Measurements from ENCODE around the gene RSU1. TPM values are rescaled to one million over a fixed set of nuclear protein-coding genes. Genes with fewer than 3 reads are reported as not detected.

Gene RSU1
- total and polyA plus RNA-seq, 10 of the 15 experiments (the other 5 are each of a cell fraction or from before 2014, with no cell fraction given), result 49.2 to 139 (median 81.3) TPM

DNA sequence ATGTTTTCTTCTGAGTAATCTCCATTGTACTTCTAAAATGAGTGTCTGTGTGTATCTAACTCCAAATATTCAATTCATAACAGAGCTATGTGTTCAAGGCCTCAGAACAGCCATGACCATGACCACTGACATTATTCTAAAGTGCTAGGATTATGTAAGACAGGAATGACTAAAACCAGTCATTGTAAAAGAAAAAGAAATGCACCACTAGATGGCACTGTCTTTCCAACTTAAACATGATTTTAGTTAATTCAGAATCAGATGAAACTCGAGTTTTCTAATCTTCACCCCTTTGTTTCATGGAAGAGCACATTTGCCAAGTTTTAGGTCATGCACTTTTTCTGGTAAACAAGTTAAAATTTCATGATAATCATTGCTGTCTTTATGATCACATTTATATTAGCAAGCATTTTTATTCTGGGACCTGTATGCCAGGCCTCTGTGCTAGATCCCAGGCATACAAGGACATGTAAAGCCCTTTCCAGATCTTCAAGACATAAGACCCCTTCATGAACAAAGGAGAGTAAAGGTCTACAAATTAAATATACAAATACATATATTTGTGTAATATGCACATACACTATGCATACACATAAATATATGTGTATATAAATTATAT is 26.1 kb upstream of the RSU1 start (continued):
- peak; percentile 68 for TF ChIP-seq RAD21 (IDR thresholded peaks at IDR 0.05; ENCODE audit: insufficient read depth, low read depth, low read length)
- TF ChIP-seq CHD4 (IDR thresholded peaks at IDR 0.05), result no peak
- TF ChIP-seq, protein P1, sequence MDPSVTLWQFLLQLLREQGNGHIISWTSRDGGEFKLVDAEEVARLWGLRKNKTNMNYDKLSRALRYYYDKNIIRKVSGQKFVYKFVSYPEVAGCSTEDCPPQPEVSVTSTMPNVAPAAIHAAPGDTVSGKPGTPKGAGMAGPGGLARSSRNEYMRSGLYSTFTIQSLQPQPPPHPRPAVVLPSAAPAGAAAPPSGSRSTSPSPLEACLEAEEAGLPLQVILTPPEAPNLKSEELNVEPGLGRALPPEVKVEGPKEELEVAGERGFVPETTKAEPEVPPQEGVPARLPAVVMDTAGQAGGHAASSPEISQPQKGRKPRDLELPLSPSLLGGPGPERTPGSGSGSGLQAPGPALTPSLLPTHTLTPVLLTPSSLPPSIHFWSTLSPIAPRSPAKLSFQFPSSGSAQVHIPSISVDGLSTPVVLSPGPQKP (IDR thresholded peaks at IDR 0.05; ENCODE audit: low read depth, low read length), result no peak

DNA sequence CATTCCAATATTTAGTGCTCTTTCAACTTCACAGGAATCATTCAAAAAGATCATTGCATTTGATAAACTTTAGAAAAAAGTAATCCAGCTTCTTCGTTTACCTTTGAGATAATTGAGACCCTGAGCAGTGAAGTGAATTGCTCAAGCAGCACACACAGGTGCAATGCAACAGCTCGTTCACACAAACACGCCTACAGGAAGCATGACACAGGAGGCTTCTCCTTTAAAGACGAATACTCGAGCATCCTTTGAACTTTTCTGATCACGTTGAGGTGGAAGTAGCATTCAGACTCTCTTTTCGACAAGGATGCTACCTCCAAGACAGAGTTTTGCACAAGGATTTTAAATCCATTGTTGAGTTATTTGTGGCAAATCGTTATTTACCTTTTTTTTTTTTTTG is 18.0 kb upstream of the RSU1 start:
- BruUV-seq (replicated peaks), result no TSS peak
- H3K79me2 ChIP-seq (ENCODE audit: control insufficient read depth, insufficient read depth, low read length), result no peaks in the 10 kb centered on the region
- H3K27ac ChIP-seq (ENCODE audit: control insufficient read depth, insufficient read depth), result no peak overlapping the region
- 2% methylated on average over 8 of the region's 8 CpGs for WGBS (ENCODE audit: insufficient coverage, insufficient replicate concordance, low lambda C conversion rate, missing lambda C conversion rate)
- H3K4me3 ChIP-seq, result no peak overlapping the region
- no peak for FAIRE-seq
- no peaks in the 10 kb centered on the region; a peak in 1 of 4 replicates for H3K27me3 ChIP-seq (replicated peaks in 1 of 2; ENCODE audit: control insufficient read depth in 2 of 2, insufficient read depth in 2 of 2, low read length in 1 of 2)
- no peaks in the 10 kb centered on the region for H4K20me1 ChIP-seq (ENCODE audit: control insufficient read depth, insufficient read depth)
- DNase-seq (ENCODE audit: low read depth, low spot score), result no peak
- ChIA-PET POLR2A (no interaction called here), SMC1A (ENCODE audit: uncharacterized antibody, unreplicated experiment) (interaction anchor here (0.7 kb wide), 1 partner anchor 1336 kb away, joined by 3 read pairs; no protein-coding TSS in a partner anchor), RAD21 (ENCODE audit: unreplicated experiment) (interaction anchor here (0.6 to 0.7 kb wide), 2 partner anchors 385 to 572 kb away, joined by 3 read pairs; no protein-coding TSS in a partner anchor), CTCF (interaction anchor here (0.7 to 1.2 kb wide), 2 partner anchors 423 to 455 kb away, joined by 3 read pairs; no protein-coding TSS in a partner anchor)
- H3K9me3 ChIP-seq (replicated peaks; ENCODE audit: control insufficient read depth, insufficient read depth, low read length), result no peaks in the 10 kb centered on the region
- no peaks in the 10 kb centered on the region for H3K36me3 ChIP-seq (ENCODE audit: control insufficient read depth in 2 of 2, insufficient read depth in 2 of 2, low read length in 1 of 2)
- H3K4me1 ChIP-seq (ENCODE audit: control insufficient read depth, insufficient read depth, low read length), result no peaks in the 10 kb centered on the region
- no peak overlapping the region for H3K4me2 ChIP-seq (ENCODE audit: control insufficient read depth, insufficient read depth)
- ATAC-seq, result no peak
- no peak overlapping the region for H2AFZ ChIP-seq (ENCODE audit: control insufficient read depth, low read depth, low read length)
- in situ Hi-C loops (cut with MboI) (loop anchor here (25.0 kb wide), 1 partner anchor 902 kb away; no protein-coding TSS in a partner anchor), intact Hi-C loops (cut with micrococcal nuclease; ENCODE audit: unreplicated experiment) (loop anchor here (10.0 kb wide), 1 partner anchor 760 kb away; no protein-coding TSS in a partner anchor)
- H3K9ac ChIP-seq (ENCODE audit: control insufficient read depth, insufficient read depth, low read length), result no peak overlapping the region
- TF ChIP-seq, protein P2, sequence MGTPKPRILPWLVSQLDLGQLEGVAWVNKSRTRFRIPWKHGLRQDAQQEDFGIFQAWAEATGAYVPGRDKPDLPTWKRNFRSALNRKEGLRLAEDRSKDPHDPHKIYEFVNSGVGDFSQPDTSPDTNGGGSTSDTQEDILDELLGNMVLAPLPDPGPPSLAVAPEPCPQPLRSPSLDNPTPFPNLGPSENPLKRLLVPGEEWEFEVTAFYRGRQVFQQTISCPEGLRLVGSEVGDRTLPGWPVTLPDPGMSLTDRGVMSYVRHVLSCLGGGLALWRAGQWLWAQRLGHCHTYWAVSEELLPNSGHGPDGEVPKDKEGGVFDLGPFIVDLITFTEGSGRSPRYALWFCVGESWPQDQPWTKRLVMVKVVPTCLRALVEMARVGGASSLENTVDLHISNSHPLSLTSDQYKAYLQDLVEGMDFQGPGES (IDR thresholded peaks at IDR 0.05), result no peak
- TF ChIP-seq IRF4 (IDR thresholded peaks at IDR 0.05; ENCODE audit: low read depth, low read length), result no peak
- TF ChIP-seq NBN (IDR thresholded peaks at IDR 0.05), result no peak
- no peak for TF ChIP-seq HCFC1 (IDR thresholded peaks at IDR 0.05; ENCODE audit: low read length)
- TF ChIP-seq MTA2 (IDR thresholded peaks at IDR 0.05; ENCODE audit: low read depth), result no peak
- no peak for TF ChIP-seq ZNF384 (IDR thresholded peaks at IDR 0.05; ENCODE audit: borderline replicate concordance, low read depth, low read length)
- no peak for TF ChIP-seq SMARCA5 (IDR thresholded peaks at IDR 0.05)
- TF ChIP-seq, protein P3, sequence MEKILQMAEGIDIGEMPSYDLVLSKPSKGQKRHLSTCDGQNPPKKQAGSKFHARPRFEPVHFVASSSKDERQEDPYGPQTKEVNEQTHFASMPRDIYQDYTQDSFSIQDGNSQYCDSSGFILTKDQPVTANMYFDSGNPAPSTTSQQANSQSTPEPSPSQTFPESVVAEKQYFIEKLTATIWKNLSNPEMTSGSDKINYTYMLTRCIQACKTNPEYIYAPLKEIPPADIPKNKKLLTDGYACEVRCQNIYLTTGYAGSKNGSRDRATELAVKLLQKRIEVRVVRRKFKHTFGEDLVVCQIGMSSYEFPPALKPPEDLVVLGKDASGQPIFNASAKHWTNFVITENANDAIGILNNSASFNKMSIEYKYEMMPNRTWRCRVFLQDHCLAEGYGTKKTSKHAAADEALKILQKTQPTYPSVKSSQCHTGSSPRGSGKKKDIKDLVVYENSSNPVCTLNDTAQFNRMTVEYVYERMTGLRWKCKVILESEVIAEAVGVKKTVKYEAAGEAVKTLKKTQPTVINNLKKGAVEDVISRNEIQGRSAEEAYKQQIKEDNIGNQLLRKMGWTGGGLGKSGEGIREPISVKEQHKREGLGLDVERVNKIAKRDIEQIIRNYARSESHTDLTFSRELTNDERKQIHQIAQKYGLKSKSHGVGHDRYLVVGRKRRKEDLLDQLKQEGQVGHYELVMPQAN (conservative IDR thresholded peaks at IDR 0.05), result no peak
- TF ChIP-seq ZNF207 (IDR thresholded peaks at IDR 0.05; ENCODE audit: borderline replicate concordance), result no peak
- TF ChIP-seq MEF2A (IDR thresholded peaks at IDR 0.05; ENCODE audit: insufficient read depth, low read depth, low read length), result no peak
- no peak for TF ChIP-seq HDAC2 (IDR thresholded peaks at IDR 0.05)
- TF ChIP-seq SMAD5 (IDR thresholded peaks at IDR 0.05; ENCODE audit: low read depth), result no peak
- no peak for TF ChIP-seq JUND (IDR thresholded peaks at IDR 0.05; ENCODE audit: low read depth, low read length)
- TF ChIP-seq, protein P4, sequence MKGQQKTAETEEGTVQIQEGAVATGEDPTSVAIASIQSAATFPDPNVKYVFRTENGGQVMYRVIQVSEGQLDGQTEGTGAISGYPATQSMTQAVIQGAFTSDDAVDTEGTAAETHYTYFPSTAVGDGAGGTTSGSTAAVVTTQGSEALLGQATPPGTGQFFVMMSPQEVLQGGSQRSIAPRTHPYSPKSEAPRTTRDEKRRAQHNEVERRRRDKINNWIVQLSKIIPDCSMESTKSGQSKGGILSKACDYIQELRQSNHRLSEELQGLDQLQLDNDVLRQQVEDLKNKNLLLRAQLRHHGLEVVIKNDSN (IDR thresholded peaks at IDR 0.05; ENCODE audit: borderline replicate concordance, extremely low read length, insufficient read depth, low read depth, low read length), result no peak
- TF ChIP-seq ATF7 (IDR thresholded peaks at IDR 0.05; ENCODE audit: low read depth), result no peak
- no peak for TF ChIP-seq KAT2A (conservative IDR thresholded peaks at IDR 0.05; ENCODE audit: control insufficient read depth, low read depth, low read length)
